ENCODE measurements around the gene TMEM120A.
"Not testable (repeated sequence)": the region's sequence is repeated elsewhere in the genome, so short reads cannot be mapped to it uniquely, and the experiment has no call there.

The TMEM120A gene

GRCh38 chr7:75994388-75995051, at the start of gene TMEM120A:
TMEM120A (minus strand) TSS chr7:75994595; CDS start chr7:75994570, 25 bp downstream.
- peak; percentile 44 for DNase-seq

DNA sequence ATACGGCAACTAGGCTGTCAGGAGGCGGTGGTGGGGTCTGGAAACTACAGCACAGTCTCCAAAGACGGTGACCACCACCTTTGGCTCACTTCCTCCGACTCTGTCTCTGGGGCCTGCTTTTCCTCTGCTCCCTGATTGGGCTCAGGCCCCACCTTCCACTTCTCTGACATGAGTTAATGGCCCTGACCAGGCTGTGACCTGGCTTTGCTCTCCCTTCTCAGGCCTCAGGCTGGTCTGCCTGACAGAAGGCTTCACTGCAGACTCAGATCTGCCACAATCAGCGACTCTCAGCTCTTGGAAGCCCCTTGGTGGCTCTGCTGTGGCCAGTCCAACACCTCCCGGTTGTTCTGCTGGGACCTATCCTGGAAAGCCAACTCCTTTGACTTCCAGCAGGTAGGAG, 45.7 kb upstream of the TMEM120A start:
- no peak for DNase-seq

GRCh38 chr7:76037310-76037709, 42.9 kb upstream of the TMEM120A start:
- DNase-seq, result no peak

GRCh38 chr7:76031964-76032363, 37.6 kb upstream of the TMEM120A start:
- no peak for DNase-seq

GRCh38 chr7:76029682-76030081, 35.3 kb upstream of the TMEM120A start:
- DNase-seq, result not testable (repeated sequence)

DNA sequence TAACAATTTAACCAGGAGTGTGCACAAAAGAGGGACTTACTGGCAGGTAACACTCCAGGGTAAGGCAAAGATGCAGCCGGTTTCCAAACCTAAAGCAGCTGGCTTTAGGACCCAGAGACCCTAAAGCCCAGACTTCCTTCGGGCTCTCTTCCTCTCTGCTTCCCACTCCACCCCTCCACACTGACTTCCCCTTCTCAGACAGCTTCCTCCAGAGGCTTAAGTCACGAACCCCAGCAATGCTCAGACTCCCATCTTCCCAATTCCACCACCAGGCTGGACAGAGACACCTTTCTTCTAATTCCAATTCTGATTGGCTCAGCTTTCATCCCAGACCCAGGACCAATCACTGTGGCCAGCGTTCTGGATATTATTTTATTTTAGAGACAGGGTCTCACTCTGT, 28.6 kb upstream of the TMEM120A start:
- no peak for DNase-seq

DNA sequence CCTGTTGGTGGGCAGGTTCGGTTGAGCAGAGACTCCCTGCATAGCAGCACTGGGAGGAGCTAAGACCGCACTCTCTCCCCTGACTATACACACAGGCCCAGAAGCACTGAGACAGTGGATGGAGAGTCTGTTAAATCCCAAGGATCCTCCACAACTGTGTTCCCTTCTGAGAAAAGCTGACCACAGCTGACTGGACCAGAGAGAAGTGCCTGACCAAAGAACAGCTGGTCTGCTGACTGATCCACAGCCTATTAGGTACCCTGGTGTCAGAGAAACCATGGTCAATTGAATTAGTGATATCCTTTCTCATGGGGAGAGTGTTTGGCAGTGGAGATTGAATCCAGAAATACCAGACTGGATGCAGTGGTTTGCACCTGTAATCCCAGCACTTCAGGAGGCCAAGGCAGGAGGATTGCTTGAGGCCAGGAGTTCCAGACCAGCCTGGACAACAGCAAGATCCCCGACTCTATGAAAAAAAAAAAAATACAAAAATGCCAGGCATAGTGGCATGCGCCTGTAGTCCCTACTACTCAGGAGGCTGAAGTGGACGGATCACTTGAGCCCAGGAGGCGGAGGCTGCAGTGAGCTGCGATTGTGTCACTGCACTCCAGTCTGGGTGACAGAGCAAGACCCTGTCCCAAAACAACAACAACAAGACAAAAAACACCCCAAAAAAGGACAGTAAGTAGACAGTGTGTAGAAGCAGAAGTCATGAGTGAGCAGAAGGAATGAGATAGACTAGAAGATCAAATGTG, 27.8 kb upstream of the TMEM120A start:
- DNase-seq, result no peak

- DNase-seq, result no peak
These were observed 25.8 kb upstream of the TMEM120A start for GRCh38 chr7:76020031-76020714.

DNA sequence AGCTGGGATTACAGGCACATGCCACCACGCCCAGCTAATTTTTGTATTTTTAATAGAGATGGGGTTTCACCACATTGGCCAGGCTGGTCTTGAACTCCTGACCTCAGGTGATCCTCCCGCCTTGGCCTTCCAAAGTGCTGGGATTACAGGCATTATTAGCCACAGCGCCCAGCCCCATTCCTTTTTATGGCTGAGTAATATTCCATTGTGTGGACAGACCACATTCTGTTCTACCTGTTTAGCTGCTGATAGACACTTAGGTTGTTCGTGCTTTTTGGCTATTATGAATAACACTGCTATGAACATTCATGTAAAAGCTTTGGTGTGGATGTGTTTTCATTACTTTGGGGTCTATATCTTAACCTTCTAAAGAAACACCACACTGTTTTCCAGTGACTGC, 24.1 kb upstream of the TMEM120A start:
- DNase-seq, result not testable (repeated sequence)

- DNase-seq, result no peak
These were observed 22.0 kb upstream of the TMEM120A start for GRCh38 chr7:76016191-76016947.

- DNase-seq, result no peak
These were observed 17.1 kb upstream of the TMEM120A start for GRCh38 chr7:76011442-76011861.

DNA sequence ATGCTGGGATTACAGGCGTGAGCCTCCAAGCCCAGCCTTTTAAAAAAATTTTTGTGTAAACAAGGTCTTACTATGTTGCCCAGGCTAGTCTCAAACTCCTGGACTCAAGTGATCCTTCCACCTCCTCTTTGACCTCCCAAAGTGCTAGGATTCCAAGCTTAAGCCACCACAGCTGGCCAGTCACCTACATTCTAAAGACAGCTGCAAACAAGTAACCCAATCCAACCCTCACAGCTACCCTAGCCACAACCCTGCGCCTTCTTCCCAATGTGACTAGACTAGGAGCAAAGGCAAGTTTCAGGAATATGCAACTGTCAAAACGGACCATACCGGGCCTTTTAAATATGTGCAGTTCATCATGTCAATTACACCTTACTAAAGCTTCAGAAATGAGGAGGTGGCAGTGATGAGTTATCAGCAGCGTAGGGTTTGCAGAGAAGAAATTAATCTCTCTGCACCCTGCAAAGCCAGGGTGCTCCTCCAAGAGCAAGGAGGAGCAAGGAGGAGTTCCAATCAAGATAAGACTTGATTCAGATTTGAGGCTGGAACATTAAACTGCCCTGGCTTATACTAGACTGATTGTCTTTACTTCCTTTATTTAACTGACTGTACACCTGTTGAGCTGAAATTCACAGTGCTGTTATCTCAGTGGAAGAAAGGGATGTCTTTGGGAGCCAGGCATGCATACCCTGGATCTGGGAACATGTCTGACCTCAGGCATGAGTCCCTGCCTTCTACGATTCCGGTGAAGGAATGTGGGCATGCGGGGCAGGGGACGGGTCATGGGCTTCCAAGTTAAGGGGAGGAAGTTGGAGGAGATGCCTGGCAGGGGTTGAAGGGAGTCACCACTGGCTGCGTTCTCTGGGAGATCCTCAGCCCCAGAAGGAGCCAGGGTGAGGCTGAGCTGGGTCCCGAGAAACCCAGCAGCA, 15.5 kb upstream of the TMEM120A start:
- DNase-seq, result no peak

- no peak for DNase-seq
These were observed 13.8 kb upstream of the TMEM120A start for GRCh38 chr7:76008156-76008687.

- not testable (repeated sequence) for DNase-seq
These were observed 10.6 kb upstream of the TMEM120A start for GRCh38 chr7:76005004-76005403.

GRCh38 chr7:76003351-76003750, 9.0 kb upstream of the TMEM120A start:
- no peak for DNase-seq

GRCh38 chr7:76002822-76003221, 8.4 kb upstream of the TMEM120A start:
- no peak for DNase-seq

GRCh38 chr7:76002139-76002538, 7.7 kb upstream of the TMEM120A start:
- DNase-seq, result no peak

DNA sequence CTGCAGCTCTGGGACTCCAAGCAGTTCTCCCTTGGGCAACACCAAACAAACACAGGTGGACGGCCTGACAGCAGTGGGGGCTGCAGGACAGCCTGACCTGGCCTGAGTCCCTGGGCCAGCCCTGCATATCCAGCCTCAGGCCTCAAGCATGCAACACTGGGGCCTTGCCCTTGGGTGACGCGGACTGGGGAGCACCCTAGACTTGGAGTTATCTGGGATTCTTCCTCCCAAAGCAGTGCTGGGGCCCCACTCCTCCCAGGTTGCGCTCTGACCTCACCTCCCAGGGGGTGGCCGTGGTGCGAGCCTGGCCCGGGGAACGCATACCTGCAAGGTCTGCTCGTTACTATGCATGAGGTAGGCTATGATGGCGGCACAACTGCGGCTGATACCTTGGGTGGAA, 6.2 kb upstream of the TMEM120A start:
- DNase-seq, result no peak

GRCh38 chr7:75998038-75998437, 3.6 kb upstream of the TMEM120A start:
- DNase-seq, result no peak

GRCh38 chr7:75996476-75996875, 2.1 kb upstream of the TMEM120A start:
- no peak for DNase-seq

GRCh38 chr7:75995996-75996395, 1.6 kb upstream of the TMEM120A start:
- no peak for DNase-seq

- no peak for DNase-seq
These were observed 667 bp upstream of the TMEM120A start for GRCh38 chr7:75995052-75995471.
